ENCODE results near the gene TAF4B.
A peak's percentile ranks its signal among the peaks of the same experiment; 100 is the strongest.

GRCh38 chr18:26383454-26384270 is 157.4 kb downstream of the TAF4B start:
- TF ChIP-seq CTCF (IDR thresholded peaks at IDR 0.05) (peak; percentile 88), EZH2 (IDR thresholded peaks at IDR 0.05; ENCODE audit: borderline replicate concordance, insufficient read depth, low read depth, low read length, poor library complexity, severe bottlenecking) (no peak)
